Suppressor macrophage treated with lipopolysaccharide for 4 hours (primary cell): Measurements from ENCODE around the gene ZFYVE21.

Source experiments
- DNase-seq: peaks from one replicate; pipeline ENCODE4 v3.0.0-alpha.2; 2020

ZFYVE21 gene

DNA sequence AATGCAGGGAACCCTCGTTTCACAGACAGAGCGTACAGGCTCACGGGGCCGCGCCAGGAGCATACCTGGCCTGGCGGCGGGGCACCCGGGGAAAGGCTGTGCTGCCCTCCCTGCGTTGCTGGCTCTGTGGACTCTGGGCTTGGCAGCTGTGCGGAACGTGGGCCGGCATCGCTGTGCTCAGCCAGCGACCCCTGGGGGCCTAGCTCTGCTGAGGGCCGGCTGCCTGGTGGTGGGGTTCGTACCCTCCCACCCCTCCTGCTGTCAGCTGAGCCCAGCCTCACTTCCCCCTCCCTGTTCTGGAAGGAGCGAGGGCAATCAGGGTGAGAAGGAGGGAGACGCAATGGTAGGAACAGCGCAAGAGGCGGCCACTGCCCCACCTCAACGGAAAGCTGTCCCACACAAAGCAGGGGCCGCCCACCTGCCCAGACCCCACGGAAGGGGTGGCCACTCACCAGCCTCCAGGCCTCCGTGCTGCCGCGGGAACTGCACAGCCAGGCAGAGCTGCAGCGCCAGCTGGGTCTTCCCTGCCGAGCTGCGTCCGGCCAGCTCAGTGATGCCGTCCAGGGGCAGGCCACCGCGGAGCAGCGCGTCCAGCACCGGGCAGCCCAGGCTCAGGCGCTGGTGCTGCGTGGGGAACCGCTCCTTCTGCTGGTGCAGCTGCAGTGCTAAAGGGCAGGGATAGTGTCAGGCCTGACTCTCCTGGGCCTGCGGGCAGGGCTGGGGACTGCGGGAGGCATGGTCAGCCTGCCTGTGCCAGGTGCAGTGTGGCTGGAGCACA, 8.9 kb upstream of the ZFYVE21 start:
- no peak for DNase-seq

DNA sequence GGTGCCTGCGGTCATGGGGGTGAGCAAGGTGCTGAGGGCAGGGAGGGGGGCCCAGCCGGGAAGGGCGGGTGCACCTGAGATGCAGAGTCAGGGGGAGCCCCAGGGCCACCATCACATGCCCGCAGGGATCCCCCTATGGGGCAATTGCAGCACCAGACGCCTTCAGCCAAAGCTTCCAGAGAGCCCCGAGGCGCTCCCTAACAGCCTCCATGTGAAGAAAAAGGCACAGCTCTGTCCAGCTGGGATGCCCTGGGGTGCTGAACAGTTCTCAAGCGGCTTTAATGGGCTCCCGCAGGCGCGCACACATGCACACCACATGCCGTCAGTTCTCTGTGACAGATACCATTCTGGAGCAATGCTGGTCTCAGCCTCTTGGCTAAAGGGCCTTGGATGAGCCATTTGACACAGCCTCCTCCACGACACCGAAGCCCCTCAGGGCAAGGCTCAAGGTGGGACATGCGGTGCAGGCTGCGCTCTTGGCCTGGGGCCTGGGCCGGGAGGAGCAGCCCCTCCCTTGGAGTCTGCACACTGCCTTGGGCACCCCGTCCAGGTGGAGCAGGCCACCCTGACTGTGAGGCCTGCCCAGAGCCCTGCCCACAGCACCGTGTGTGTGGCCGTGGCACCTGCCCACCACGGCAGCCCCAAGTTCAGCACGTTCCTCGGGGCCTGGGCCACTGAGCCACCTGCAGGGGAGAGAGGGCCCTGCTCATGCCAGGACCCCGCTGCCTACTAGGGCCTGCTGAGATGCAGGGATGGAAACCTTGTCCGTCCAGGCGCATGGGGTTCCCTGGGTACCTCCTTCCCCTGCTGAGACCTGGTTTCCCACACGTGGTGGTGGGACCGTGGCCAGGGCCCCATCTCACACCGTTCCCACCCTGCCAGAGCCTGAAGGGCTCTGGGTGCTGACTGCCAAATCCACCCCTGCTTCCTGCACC, 8.0 kb upstream of the ZFYVE21 start:
- DNase-seq = no peak

DNA sequence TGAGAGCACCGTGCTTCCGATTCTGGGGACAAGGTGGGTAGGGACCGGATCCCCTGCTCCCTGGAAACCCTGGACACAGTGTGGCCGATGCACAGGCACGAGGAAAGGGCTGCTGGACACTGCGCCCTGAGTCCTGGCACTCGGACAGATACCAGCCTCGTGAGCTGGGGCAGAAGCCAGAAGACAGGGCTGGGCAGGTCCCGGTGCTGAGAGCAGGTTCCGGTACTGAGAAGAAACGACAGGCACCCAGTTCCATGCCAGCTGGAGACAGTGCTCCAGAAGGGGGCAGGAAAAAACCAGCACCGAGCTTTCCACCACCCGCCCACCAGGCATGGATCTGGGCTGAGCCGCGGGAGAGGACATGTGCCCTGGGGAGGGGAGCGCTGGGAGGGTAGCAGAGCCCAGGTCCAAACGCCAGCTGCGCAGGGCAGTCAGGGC, 6.8 kb upstream of the ZFYVE21 start:
- no peak for DNase-seq

DNA sequence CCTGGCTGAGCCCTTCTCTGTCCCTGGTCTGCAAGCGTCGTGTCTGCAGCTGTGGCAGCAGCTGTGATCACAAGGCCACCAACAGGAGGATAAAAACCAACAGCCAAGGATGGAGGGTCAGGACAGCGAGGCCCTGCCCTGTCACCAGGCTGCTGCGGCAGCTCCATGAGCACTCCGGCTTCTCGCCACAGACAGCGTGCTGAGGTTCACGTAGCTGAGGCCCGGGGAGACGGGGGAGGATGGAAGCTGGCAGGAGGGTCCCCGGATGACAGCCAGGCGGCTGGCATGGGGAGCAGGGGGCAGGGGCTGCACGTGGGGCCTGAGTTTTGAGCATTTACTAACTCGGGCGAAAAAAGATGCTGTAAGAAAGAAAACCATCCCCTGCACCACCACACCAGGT, 5.8 kb upstream of the ZFYVE21 start:
- DNase-seq = no peak

DNA sequence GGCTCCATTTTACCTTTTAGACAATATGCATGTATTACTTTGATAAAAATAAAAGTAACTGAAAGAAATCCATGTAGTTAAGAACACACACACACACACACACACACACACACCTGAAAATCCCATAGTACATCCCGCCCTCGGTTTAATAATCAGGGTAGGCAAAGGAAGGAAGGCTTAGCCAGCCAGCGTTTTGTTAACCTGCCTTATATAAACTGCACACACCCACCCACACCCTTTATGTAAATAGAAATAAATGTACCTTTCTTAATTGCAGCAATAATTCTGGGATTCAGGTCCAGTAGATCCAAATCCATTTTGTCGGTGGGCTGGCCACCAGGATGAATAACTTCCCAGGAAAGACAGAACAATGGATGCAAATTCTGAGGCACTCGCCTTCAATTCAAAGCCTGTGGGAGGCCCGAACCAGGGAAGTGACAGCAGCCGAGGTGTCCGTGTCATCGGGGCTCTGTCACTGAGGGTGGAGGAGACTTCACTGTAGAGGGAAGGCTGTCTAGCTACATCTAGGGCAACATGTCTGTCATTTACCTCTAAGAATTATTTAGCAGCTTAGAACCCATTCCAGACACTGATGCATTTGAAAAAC, 4.7 kb upstream of the ZFYVE21 start:
- DNase-seq = no peak

GRCh38 chr14:103711516-103712431, 3.8 kb upstream of the ZFYVE21 start:
- DNase-seq = no peak

- DNase-seq = no peak
These were observed 2.9 kb upstream of the ZFYVE21 start for GRCh38 chr14:103712633-103713247.

GRCh38 chr14:103713304-103714062, 2.1 kb upstream of the ZFYVE21 start:
- DNase-seq = no peak

- no peak for DNase-seq
These were observed 1.4 kb upstream of the ZFYVE21 start for GRCh38 chr14:103714063-103714724.

GRCh38 chr14:103716091-103716801, 636 bp downstream of the ZFYVE21 start:
- peak; percentile 40 for DNase-seq

DNA sequence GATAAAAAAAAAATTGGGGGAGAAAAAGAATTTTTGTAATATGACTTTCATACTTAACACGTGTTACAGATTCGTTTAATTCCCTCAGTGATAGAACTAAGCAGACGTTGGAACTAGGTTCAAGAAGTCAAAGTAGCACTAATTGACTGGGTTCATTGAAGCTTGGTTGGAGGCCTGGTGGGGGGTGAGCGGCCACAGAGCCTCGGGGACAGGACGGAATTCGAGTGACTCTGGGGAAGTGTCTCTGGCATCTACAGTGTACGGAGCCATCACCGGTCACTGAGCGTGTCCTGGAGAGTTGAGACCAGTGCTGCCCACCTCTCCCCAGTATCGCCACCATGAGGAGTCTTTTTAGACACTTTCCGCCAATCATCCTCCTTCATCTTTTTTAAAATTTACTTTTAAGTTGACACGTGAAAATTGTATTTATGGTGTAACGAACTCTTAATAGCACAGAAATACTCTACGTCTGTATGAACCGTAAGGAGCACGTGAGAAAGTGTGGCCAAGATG, 1.3 kb downstream of the ZFYVE21 start:
- DNase-seq = no peak

- DNase-seq = no peak
These were observed 3.0 kb downstream of the ZFYVE21 start for GRCh38 chr14:103718572-103718971.

- DNase-seq = no peak
These were observed 4.1 kb downstream of the ZFYVE21 start for GRCh38 chr14:103719751-103720150.

GRCh38 chr14:103721334-103722120, 5.9 kb downstream of the ZFYVE21 start:
- DNase-seq = no peak

DNA sequence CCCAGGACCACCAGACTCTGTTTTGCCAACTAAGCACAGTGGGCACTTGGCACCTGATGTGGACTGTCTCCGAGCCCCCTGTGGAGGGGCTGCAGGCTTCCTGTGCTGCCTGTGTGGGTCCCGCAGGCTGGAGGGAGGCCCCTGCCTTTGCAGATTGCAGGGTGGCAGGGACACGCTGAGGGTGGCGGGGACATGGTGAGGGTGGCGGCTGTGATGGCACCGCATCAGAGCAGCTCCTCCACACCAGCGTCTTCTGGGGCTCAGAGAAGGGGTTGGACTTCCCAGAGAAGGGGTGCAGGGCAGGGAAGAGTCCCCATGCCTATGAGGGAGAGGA, 8.1 kb downstream of the ZFYVE21 start:
- DNase-seq = no peak

GRCh38 chr14:103724116-103724515, 8.5 kb downstream of the ZFYVE21 start:
- DNase-seq = no peak

GRCh38 chr14:103725001-103725682, 9.5 kb downstream of the ZFYVE21 start:
- no peak for DNase-seq

DNA sequence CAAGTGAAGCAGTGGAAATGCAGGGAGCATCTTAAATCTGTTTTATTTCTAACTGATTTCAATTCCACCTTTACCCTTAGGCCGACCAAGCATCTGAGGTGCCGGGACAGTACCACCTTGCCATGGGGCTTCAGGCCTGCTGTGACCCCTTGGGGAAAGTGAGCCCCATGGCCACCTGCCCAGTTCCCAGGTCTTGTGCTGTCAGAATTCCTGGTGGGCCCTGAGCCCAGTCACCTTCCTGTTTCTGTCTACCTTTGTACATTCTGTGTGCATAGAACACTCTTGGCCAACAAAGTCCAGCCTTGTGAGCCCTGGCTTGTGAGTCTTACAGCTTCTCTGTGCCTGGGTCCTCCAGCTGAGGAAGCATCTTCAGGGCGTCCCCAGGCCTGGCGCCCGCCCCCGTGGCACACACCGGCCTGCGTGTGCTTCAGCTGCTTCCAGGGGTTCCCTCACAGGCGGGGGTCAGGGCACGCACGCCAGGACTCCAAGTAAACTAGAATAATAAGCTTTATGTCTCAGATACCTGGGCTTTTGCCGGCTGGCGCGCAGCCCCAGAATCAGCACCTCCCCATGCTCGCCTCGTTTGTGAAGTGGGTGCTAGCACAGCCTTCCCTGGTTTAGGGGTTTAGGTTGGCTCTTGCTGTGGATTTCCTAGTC, 10.3 kb downstream of the ZFYVE21 start:
- DNase-seq = no peak
